Bronchial epithelial cell (primary cell): ENCODE data around the gene CYP39A1. TPM values are rescaled to one million over a fixed set of nuclear protein-coding genes. Genes with fewer than 3 reads are reported as not detected.

ENCODE experiments used
- DNase-seq: peaks from one replicate; pipeline ENCODE4 v3.0.0-alpha.2; 2010; ENCODE audit warnings: low read depth
- FAIRE-seq: peaks from 2 replicates; lab custom pipeline; 2011; peaks lifted over from hg19 to GRCh38; lab: Jason Lieb, UNC
- H3K27me3 ChIP-seq: 2 replicates; pipeline ENCODE4 v1.5.1; 2011; ENCODE audit warnings: low read length; ENCODE audit not compliant: control insufficient read depth, insufficient read depth
- H3K36me3 ChIP-seq: 2 replicates; pipeline ENCODE4 v1.5.1; 2011; ENCODE audit warnings: low read length; ENCODE audit not compliant: control insufficient read depth, insufficient read depth
- H3K4me3 ChIP-seq: 2 replicates; pipeline ENCODE4 v1.5.1; 2011; ENCODE audit warnings: mild to moderate bottlenecking, low read depth, low read length, control low read depth
- CTCF ChIP-seq: IDR thresholded peaks from 2 replicates; pipeline ENCODE4 v1.5.1; 2011; ENCODE audit warnings: mild to moderate bottlenecking, moderate library complexity, low read length, control low read depth, inconsistent platforms; ENCODE audit not compliant: insufficient read depth, severe bottlenecking
- total RNA-seq: library from RNA; depleted of rRNA; stranded (reverse); fragments of >200 nt; gene quantifications from 2 replicates; pipeline ENCODE4 v1.2.1, GENCODE V29; 2014

The CYP39A1 gene
- total RNA-seq, 1 donor from 2014 or later: 5.0 TPM

GRCh38 chr6:46645265-46645664 is 7.4 kb downstream of the CYP39A1 start:
- Histone ChIP-seq H3K4me3 (no peak overlapping the region), H3K27me3 (no peaks in the 10 kb centered on the region), H3K36me3 (no peaks in the 10 kb centered on the region)
- no peak for TF ChIP-seq CTCF
- no peak for FAIRE-seq
- no peak for DNase-seq

GRCh38 chr6:46642928-46643751 is 9.5 kb downstream of the CYP39A1 start:
- DNase-seq: peak; percentile 91
- FAIRE-seq: peak; percentile 32
- Histone ChIP-seq H3K27me3 (no peaks in the 10 kb centered on the region), H3K4me3 (no peak overlapping the region), H3K36me3 (no peaks in the 10 kb centered on the region)
- no peak for TF ChIP-seq CTCF

GRCh38 chr6:46638650-46639049 is 14.0 kb downstream of the CYP39A1 start:
- FAIRE-seq (no peak), DNase-seq (peak; percentile 94)
- Histone ChIP-seq H3K36me3 (no peaks in the 10 kb centered on the region), H3K27me3 (no peaks in the 10 kb centered on the region), H3K4me3 (no peak overlapping the region)
- no peak for TF ChIP-seq CTCF

GRCh38 chr6:46637933-46638332 is 14.7 kb downstream of the CYP39A1 start:
- DNase-seq: no peak
- no peak for FAIRE-seq
- TF ChIP-seq CTCF: no peak
- H3K27me3 ChIP-seq: no peaks in the 10 kb centered on the region
- no peak overlapping the region for H3K4me3 ChIP-seq
- no peaks in the 10 kb centered on the region for H3K36me3 ChIP-seq

- TF ChIP-seq CTCF: no peak
- FAIRE-seq: peak; percentile 92
- Histone ChIP-seq H3K4me3 (no peak overlapping the region), H3K36me3 (no peaks in the 10 kb centered on the region), H3K27me3 (no peaks in the 10 kb centered on the region)
- peak; percentile 97 for DNase-seq
Measured at GRCh38 chr6:46637145-46637544, 15.5 kb downstream of the CYP39A1 start.
